22Rv1 (cell line): ENCODE data around the gene RSRC1.

Experiments used
- H3K27ac ChIP-seq: fragments of 450-650 bp; 2 replicates; pipeline ENCODE4 v1.5.1; 2017
- CTCF ChIP-seq: fragments of 450-650 bp; IDR thresholded peaks from 2 replicates; pipeline ENCODE4 v1.5.1; 2017; ENCODE audit warnings: mild to moderate bottlenecking
- ZFX ChIP-seq: fragments of 450-650 bp; IDR thresholded peaks from 2 replicates; pipeline ENCODE4 v1.6.1; 2017; ENCODE audit warnings: antibody characterized with exemption, borderline replicate concordance

The RSRC1 gene

GRCh38 chr3:158101335-158102241 lies 8.3 kb upstream of the RSRC1 start:
- H3K27ac ChIP-seq: no peak overlapping the region
- TF ChIP-seq CTCF (no peak), ZFX (no peak)

- TF ChIP-seq CTCF (no peak), ZFX (no peak)
- H3K27ac ChIP-seq: no peak overlapping the region
Measured at GRCh38 chr3:158102242-158103080, 7.4 kb upstream of the RSRC1 start.

GRCh38 chr3:158103081-158103886 lies 6.6 kb upstream of the RSRC1 start:
- TF ChIP-seq CTCF: no peak
- TF ChIP-seq ZFX: no peak
- no peak overlapping the region for H3K27ac ChIP-seq

GRCh38 chr3:158103887-158104327 lies 6.0 kb upstream of the RSRC1 start:
- no peak for TF ChIP-seq CTCF
- no peak for TF ChIP-seq ZFX

GRCh38 chr3:158104431-158104921 lies 5.4 kb upstream of the RSRC1 start:
- H3K27ac ChIP-seq: no peak overlapping the region
- TF ChIP-seq CTCF: no peak
- no peak for TF ChIP-seq ZFX

More at GRCh38 chr3:158103887-158104327, 6.0 kb upstream of the RSRC1 start:
- no peak overlapping the region for H3K27ac ChIP-seq

- peak overlapping the region; percentile 17; the same call in 1 of the 2 replicates for H3K27ac ChIP-seq
- no peak for TF ChIP-seq ZFX
- no peak for TF ChIP-seq CTCF
Measured at GRCh38 chr3:158105119-158105709, 4.7 kb upstream of the RSRC1 start.
